ENCODE results near the gene FLOT1. TPM values are rescaled to one million over a fixed set of nuclear protein-coding genes. Genes with fewer than 3 reads are reported as not detected.
A peak's percentile ranks its signal among the peaks of the same experiment; 100 is the strongest.

The FLOT1 gene
- total and polyA plus RNA-seq, 2 of the 13 experiments (the other 11 are each of a cell fraction or from before 2014, with no cell fraction given), result 82.3 to 130 TPM

- TF ChIP-seq IRF1 (CRISPR knock-in tag; IDR thresholded peaks at IDR 0.05; ENCODE audit: low read depth) (peak; percentile 21; the same call in 1 of the 2 replicates), ARID3A (IDR thresholded peaks at IDR 0.05; ENCODE audit: low read depth, low read length) (0 out of 2 replicates have a peak, but pooled peaks have one; percentile 28), ZNF234 (CRISPR knock-in tag; conservative IDR thresholded peaks at IDR 0.05) (no peak), REPIN1 (CRISPR knock-in tag; IDR thresholded peaks at IDR 0.05; ENCODE audit: borderline replicate concordance, low read depth) (peak; percentile 46; the same call in 1 of the 2 replicates), ZFP62 (CRISPR knock-in tag; IDR thresholded peaks at IDR 0.05) (no peak), NR3C1 (CRISPR knock-in tag; IDR thresholded peaks at IDR 0.05) (no peak), ZNF7 (CRISPR knock-in tag; IDR thresholded peaks at IDR 0.05) (no peak), SUZ12 (IDR thresholded peaks at IDR 0.05; ENCODE audit: low read depth, low read length) (no peak), POGK (CRISPR knock-in tag; conservative IDR thresholded peaks at IDR 0.05) (peak; percentile 52), FOXO1 (CRISPR knock-in tag; IDR thresholded peaks at IDR 0.05) (peak; percentile 56; the same call in 1 of the 2 replicates), ZNF710 (CRISPR knock-in tag; IDR thresholded peaks at IDR 0.05; ENCODE audit: borderline replicate concordance) (peak; percentile 86), AKAP8 (CRISPR knock-in tag; IDR thresholded peaks at IDR 0.05) (0 out of 2 replicates have a peak, but pooled peaks have one; percentile 20), ARHGAP35 (CRISPR knock-in tag; IDR thresholded peaks at IDR 0.05; ENCODE audit: borderline replicate concordance) (peak; percentile 56; the same call in 1 of the 2 replicates), ISL2 (CRISPR knock-in tag; IDR thresholded peaks at IDR 0.05) (peak; percentile 89), ZNF713 (CRISPR knock-in tag; IDR thresholded peaks at IDR 0.05) (peak; percentile 70; the same call in 1 of the 2 replicates), SPEN (CRISPR knock-in tag; IDR thresholded peaks at IDR 0.05; ENCODE audit: low read depth) (peak; percentile 72), ARNT2 (CRISPR knock-in tag; IDR thresholded peaks at IDR 0.05; ENCODE audit: low read depth) (peak; percentile 71), ZNF781 (CRISPR knock-in tag; IDR thresholded peaks at IDR 0.05; ENCODE audit: borderline replicate concordance, not compliant biosample characterization) (no peak), ZSCAN22 (CRISPR knock-in tag; IDR thresholded peaks at IDR 0.05) (no peak), STAT5B (CRISPR knock-in tag; IDR thresholded peaks at IDR 0.05) (0 out of 2 replicates have a peak, but pooled peaks have one; percentile 79), ZNF772 (CRISPR knock-in tag; IDR thresholded peaks at IDR 0.05) (peak; percentile 64), YY1 (IDR thresholded peaks at IDR 0.05; ENCODE audit: insufficient read depth, insufficient replicate concordance, low read depth, low read length) (peak; percentile 75)
These were observed 1.7 kb upstream of the FLOT1 start, which contains the start of gene IER3 (continued) for GRCh38 chr6:30744054-30744805.
